SK-N-SH (cell line): Measurements from ENCODE around the gene LARGE1. TPM values are rescaled to one million over a fixed set of nuclear protein-coding genes. Genes with fewer than 3 reads are reported as not detected.

Source experiments
- CTCF ChIA-PET: fragments of 300-600, 350-600 bp; formaldehyde crosslinking; extraction: SDS; loops from one replicate; lab custom pipeline; 2021; lab: Yijun Ruan, JAX
- POLR2A ChIA-PET: fragments of 350-600 bp; sonication (Branson Sonifier 250); formaldehyde crosslinking; extraction: SDS; loops from one replicate; lab custom pipeline; 2020; ENCODE audit warnings: antibody characterized with exemption, inconsistent platforms; lab: Yijun Ruan, JAX
- DNase-seq: peaks from one replicate; pipeline ENCODE4 v3.0.0; 2012
- H2AFZ ChIP-seq: fragments of 200-600 bp; sonication (generic); 2 replicates; pipeline ENCODE4 v1.8.1; 2016; ENCODE audit warnings: antibody characterized with exemption, mild to moderate bottlenecking, low read depth
- H3F3A ChIP-seq: fragments of 200-600 bp; sonication (generic); replicated peaks from 2 replicates; pipeline ENCODE3; 2016; ENCODE audit warnings: antibody characterized with exemption, mild to moderate bottlenecking; ENCODE audit not compliant: insufficient read depth
- H3K27ac ChIP-seq, 2 experiments: fragments of 200-500 bp in 1 of 2; fragments of 200-600 bp in 1 of 2; sonication (Bioruptor generic) in 1 of 2; sonication (generic), shearing (Covaris generic) in 1 of 2; 2 replicates each; pipeline versions ENCODE4 v1.5.1 to v1.6.1; 2014 to 2016; ENCODE audit warnings: low read depth in 2 of 2, inconsistent platforms in 1 of 2, low read length in 1 of 2, mild to moderate bottlenecking in 1 of 2, mixed read lengths in 1 of 2
- H3K27me3 ChIP-seq: fragments of 200-600 bp; sonication (generic), shearing (Covaris generic); 2 replicates; pipeline ENCODE4 v1.6.1; 2016; ENCODE audit warnings: mixed run types; ENCODE audit not compliant: insufficient read depth
- H3K36me3 ChIP-seq, 2 experiments: fragments of 200-500 bp in 1 of 2; fragments of 200-600 bp in 1 of 2; sonication (Bioruptor generic) in 1 of 2; sonication (generic) in 1 of 2; replicated peaks in 1 of 2; 2 replicates each; pipeline versions ENCODE3 to v1.5.1; 2014 to 2016; ENCODE audit warnings: low read length in 1 of 2, mild to moderate bottlenecking in 1 of 2; ENCODE audit not compliant: insufficient read depth in 2 of 2, control insufficient read depth in 1 of 2
- H3K4me1 ChIP-seq, 2 experiments: fragments of 200-500 bp in 1 of 2; fragments of 200-600 bp in 1 of 2; sonication (Bioruptor generic) in 1 of 2; sonication (generic), shearing (Covaris generic) in 1 of 2; 2 replicates each; pipeline versions ENCODE4 v1.5.1 to v1.6.1; 2014 to 2016; ENCODE audit warnings: low read depth in 1 of 2, low read length in 1 of 2, mixed run types in 1 of 2; ENCODE audit not compliant: insufficient read depth in 2 of 2, control insufficient read depth in 1 of 2
- H3K4me2 ChIP-seq: fragments of 200-600 bp; sonication (generic), shearing (Covaris generic); 2 replicates; pipeline ENCODE4 v1.6.1; 2017; ENCODE audit warnings: mixed run types
- H3K4me3 ChIP-seq, 2 experiments: fragments of 200-500 bp in 1 of 2; fragments of 200-600 bp in 1 of 2; sonication (Bioruptor generic) in 1 of 2; sonication (generic), shearing (Covaris generic) in 1 of 2; 2 replicates each; pipeline versions ENCODE4 v1.5.1 to v1.8.1; 2014 to 2016; ENCODE audit warnings: low read depth in 2 of 2, inconsistent platforms in 1 of 2, low read length in 1 of 2, mild to moderate bottlenecking in 1 of 2, mixed read lengths in 1 of 2, moderate library complexity in 1 of 2
- H3K79me2 ChIP-seq: fragments of 200-600 bp; sonication (generic); 2 replicates; pipeline ENCODE4 v1.8.1; 2017; ENCODE audit warnings: mild to moderate bottlenecking; ENCODE audit not compliant: insufficient read depth
- H3K9ac ChIP-seq: fragments of 200-600 bp; sonication (generic); 2 replicates; pipeline ENCODE4 v1.6.1; 2017; ENCODE audit warnings: mixed run types
- H3K9me2 ChIP-seq: fragments of 200-600 bp; sonication (generic); 2 replicates; pipeline ENCODE4 v1.6.1; 2017; ENCODE audit warnings: mixed run types
- H3K9me3 ChIP-seq: fragments of 200-600 bp; sonication (generic); 2 replicates; pipeline ENCODE4 v1.6.1; 2017; ENCODE audit warnings: mixed run types, mild to moderate bottlenecking, moderate library complexity
- H4K20me1 ChIP-seq: fragments of 200-600 bp; sonication (generic); 2 replicates; pipeline ENCODE4 v1.6.1; 2017; ENCODE audit warnings: mild to moderate bottlenecking, mixed run types; ENCODE audit not compliant: insufficient read depth
- EP300 ChIP-seq, 2 experiments: IDR thresholded peaks; 2 replicates each; pipeline versions ENCODE4 v1.4.0 to v1.6.1; 2012; ENCODE audit warnings: borderline replicate concordance in 1 of 2, low read depth in 1 of 2, low read length in 1 of 2
- EZH2phosphoT487 ChIP-seq: fragments of 200-600 bp; sonication (generic); IDR thresholded peaks from 2 replicates; pipeline ENCODE4 v1.6.1; 2017; ENCODE audit warnings: low read depth, mixed run types, mild to moderate bottlenecking, antibody characterized with exemption, moderate library complexity, borderline replicate concordance
- FOSL2 ChIP-seq: IDR thresholded peaks from 2 replicates; pipeline ENCODE4 v1.4.0; 2012; ENCODE audit warnings: low read depth, mild to moderate bottlenecking, moderate library complexity, borderline replicate concordance
- GATA2 ChIP-seq: sonication (generic); formaldehyde crosslinking; IDR thresholded peaks from 2 replicates; pipeline ENCODE4 v1.5.0; 2020; ENCODE audit warnings: mild to moderate bottlenecking, missing genetic modification reagents
- JUND ChIP-seq: IDR thresholded peaks from 2 replicates; pipeline ENCODE4 v1.4.0; 2012
- MAX ChIP-seq: IDR thresholded peaks from 2 replicates; pipeline ENCODE4 v1.4.0; 2012; ENCODE audit warnings: low read depth
- MXI1 ChIP-seq: IDR thresholded peaks from 2 replicates; pipeline ENCODE4 v1.6.1; 2012; ENCODE audit warnings: mild to moderate bottlenecking, low read depth, low read length, improper control_type of control experiment
- NRF1 ChIP-seq: IDR thresholded peaks from 2 replicates; pipeline ENCODE4 v1.6.1; 2012; ENCODE audit warnings: low read depth, mild to moderate bottlenecking, low read length
- POLR2AphosphoS5 ChIP-seq: IDR thresholded peaks from 2 replicates; pipeline ENCODE4 v1.6.1; 2012; ENCODE audit warnings: low read depth, low read length
- RAD21 ChIP-seq: IDR thresholded peaks from 2 replicates; pipeline ENCODE4 v1.6.1; 2012; ENCODE audit warnings: mild to moderate bottlenecking, low read length
- TEAD4 ChIP-seq: IDR thresholded peaks from 2 replicates; pipeline ENCODE4 v1.4.0; 2012; ENCODE audit warnings: mild to moderate bottlenecking, borderline replicate concordance; ENCODE audit not compliant: insufficient read depth
- USF1 ChIP-seq: IDR thresholded peaks from 2 replicates; pipeline ENCODE4 v1.4.0; 2012; ENCODE audit warnings: low read depth, borderline replicate concordance
- YY1 ChIP-seq: IDR thresholded peaks from 2 replicates; pipeline ENCODE4 v1.4.0; 2012; ENCODE audit warnings: low read depth, mild to moderate bottlenecking
- whole genome bisulfite sequencing: methylation state at CpG from one replicate; pipeline ENCODE4 v1.1.6; 2017; ENCODE audit warnings: low lambda C conversion rate; 5-methylcytosine and 5-hydroxymethylcytosine counted together
- polyA plus RNA-seq, 3 experiments: library from polyadenylated mRNA; depleted of rRNA; stranded (reverse); fragments of >200 nt; gene quantifications; 2 replicates each; pipeline ENCODE4 v1.2.3, GENCODE V29; 2012
- TF ChIP-seq, protein P1 (sequence below): fragments of 200-600 bp; sonication (generic); IDR thresholded peaks from 2 replicates; pipeline ENCODE4 v1.6.1; 2017; ENCODE audit warnings: antibody characterized with exemption, mild to moderate bottlenecking, moderate library complexity
- TF ChIP-seq, protein P2 (sequence below): IDR thresholded peaks from 2 replicates; pipeline ENCODE4 v1.6.1; 2012; ENCODE audit warnings: mild to moderate bottlenecking, low read depth, low read length, moderate library complexity

LARGE1 gene
- polyA plus RNA-seq, 1 of the 3 experiments (the other 2 are of a cell fraction) = 1.1 TPM

DNA sequence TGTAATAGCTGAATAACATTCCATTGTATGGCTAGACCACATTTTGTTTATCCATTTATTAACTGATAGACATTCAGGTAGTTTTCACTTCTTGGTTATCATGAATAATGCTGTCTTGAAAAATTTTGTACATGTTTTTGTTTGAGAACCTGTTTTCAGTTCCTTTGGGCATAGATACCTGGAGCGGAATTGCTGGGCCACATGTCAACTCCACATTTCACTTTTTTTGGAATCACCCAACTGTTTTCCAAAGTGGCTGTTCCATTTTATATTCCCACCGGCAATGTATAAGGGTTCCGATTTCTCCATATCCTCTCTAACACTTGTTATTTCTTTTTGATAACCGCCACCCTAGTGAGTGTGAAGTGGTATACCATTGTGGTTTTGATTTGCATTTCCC, 184.3 kb downstream of the LARGE1 start:
- no peaks in the 10 kb centered on the region for H3K9me2 ChIP-seq
- TF ChIP-seq EZH2phosphoT487 = no peak
- TF ChIP-seq, all 33 proteins: peak for 0
- CTCF ChIA-PET = interaction anchor here (1.0 kb wide), 1 partner anchor 9 kb away, joined by 3 read pairs; no protein-coding TSS in a partner anchor
- Histone ChIP-seq H3K27ac (no peak overlapping the region), H3K4me2 (no peak overlapping the region), H3K27me3 (no peaks in the 10 kb centered on the region), H3K79me2 (no peaks in the 10 kb centered on the region), H3K4me3 (no peak overlapping the region), H2AFZ (no peak overlapping the region), H3K36me3 (no peaks in the 10 kb centered on the region), H4K20me1 (no peaks in the 10 kb centered on the region), H3K9me3 (no peaks in the 10 kb centered on the region), H3K4me1 (no peaks in the 10 kb centered on the region), H3F3A (no peaks in the 10 kb centered on the region), H3K9ac (no peak overlapping the region)
- 88% methylated on average over 4 of the region's 4 CpGs for WGBS
- no peak for DNase-seq
- POLR2A ChIA-PET = no interaction called here

DNA sequence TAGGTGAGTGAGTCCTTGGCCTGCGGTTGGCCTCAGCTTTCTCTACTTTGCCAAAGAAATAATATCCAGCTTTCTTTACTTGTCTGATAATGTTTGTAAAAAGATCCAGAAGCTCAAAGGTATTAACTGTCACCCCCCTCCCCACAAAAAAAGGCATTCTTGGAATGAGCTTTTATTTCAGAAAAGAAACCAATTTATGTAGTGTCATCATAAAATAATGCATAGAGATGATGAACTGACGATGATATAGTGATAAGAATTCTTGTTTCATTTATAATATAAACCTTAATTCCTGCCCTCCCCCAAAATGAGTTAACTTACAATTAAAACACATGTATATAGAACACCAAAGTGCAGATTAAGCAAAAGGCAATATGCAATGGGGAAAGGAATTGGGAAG, 191.4 kb downstream of the LARGE1 start:
- no peaks in the 10 kb centered on the region for H3K4me1 ChIP-seq
- DNase-seq = no peak
- H3K27ac ChIP-seq = no peak overlapping the region
- ChIA-PET CTCF (no interaction called here), POLR2A (no interaction called here)
- TF ChIP-seq RAD21 (no peak), MXI1 (no peak)
- H3K79me2 ChIP-seq = no peaks in the 10 kb centered on the region
- no peak overlapping the region for H3K4me3 ChIP-seq
- no peak overlapping the region for H2AFZ ChIP-seq
- no peaks in the 10 kb centered on the region for H4K20me1 ChIP-seq
- H3K9ac ChIP-seq = no peak overlapping the region
- H3F3A ChIP-seq = no peaks in the 10 kb centered on the region
- no peaks in the 10 kb centered on the region for H3K9me2 ChIP-seq
- no peaks in the 10 kb centered on the region for H3K9me3 ChIP-seq
- 48% methylated on average over 2 of the region's 2 CpGs for WGBS
- H3K36me3 ChIP-seq = no peaks in the 10 kb centered on the region
- no peaks in the 10 kb centered on the region for H3K27me3 ChIP-seq
- H3K4me2 ChIP-seq = no peak overlapping the region

DNA sequence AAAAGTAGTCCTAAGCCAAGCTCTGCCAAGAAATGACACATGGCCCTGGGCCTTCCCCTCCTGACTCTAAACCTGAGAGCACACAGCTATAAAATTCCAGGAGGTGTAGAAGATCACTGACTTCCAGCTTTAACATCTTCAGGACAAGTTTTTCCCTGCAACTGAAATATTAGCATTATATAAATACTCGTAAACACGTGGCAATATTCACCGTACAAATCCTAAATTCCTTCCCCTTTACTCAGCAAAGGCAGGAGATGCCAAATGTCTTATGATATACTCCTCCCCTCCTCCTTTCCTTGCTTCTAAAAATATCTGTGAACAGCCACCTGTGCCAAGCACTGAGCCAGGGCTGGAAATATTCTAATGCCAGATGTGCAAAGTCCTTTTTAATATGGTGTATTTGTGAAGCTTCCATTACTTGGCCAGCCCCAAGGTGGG, 194.0 kb downstream of the LARGE1 start:
- CTCF ChIA-PET = interaction anchor here (1.2 kb wide), 1 partner anchor 10 kb away, joined by 3 read pairs; no protein-coding TSS in a partner anchor
- no peak overlapping the region for H3K27ac ChIP-seq
- POLR2A ChIA-PET = no interaction called here

More for the DNA sequence above, 194.0 kb downstream of the LARGE1 start:
- no peaks in the 10 kb centered on the region for H3F3A ChIP-seq
- no peaks in the 10 kb centered on the region for H3K36me3 ChIP-seq
- no peaks in the 10 kb centered on the region for H3K9me3 ChIP-seq
- no peaks in the 10 kb centered on the region for H3K27me3 ChIP-seq
- WGBS = 76% methylated on average over 3 of the region's 3 CpGs
- no peak overlapping the region for H3K4me3 ChIP-seq
- no peak for DNase-seq
- no peaks in the 10 kb centered on the region for H3K79me2 ChIP-seq
- no peak for TF ChIP-seq EP300 (IDR thresholded peaks at IDR 0.05; ENCODE audit: borderline replicate concordance in 1 of 2, low read depth in 1 of 2, low read length in 1 of 2)
- TF ChIP-seq FOSL2 = no peak
- TF ChIP-seq USF1 = no peak
- no peak for TF ChIP-seq TEAD4
- no peak for TF ChIP-seq MXI1
- TF ChIP-seq, protein P1, sequence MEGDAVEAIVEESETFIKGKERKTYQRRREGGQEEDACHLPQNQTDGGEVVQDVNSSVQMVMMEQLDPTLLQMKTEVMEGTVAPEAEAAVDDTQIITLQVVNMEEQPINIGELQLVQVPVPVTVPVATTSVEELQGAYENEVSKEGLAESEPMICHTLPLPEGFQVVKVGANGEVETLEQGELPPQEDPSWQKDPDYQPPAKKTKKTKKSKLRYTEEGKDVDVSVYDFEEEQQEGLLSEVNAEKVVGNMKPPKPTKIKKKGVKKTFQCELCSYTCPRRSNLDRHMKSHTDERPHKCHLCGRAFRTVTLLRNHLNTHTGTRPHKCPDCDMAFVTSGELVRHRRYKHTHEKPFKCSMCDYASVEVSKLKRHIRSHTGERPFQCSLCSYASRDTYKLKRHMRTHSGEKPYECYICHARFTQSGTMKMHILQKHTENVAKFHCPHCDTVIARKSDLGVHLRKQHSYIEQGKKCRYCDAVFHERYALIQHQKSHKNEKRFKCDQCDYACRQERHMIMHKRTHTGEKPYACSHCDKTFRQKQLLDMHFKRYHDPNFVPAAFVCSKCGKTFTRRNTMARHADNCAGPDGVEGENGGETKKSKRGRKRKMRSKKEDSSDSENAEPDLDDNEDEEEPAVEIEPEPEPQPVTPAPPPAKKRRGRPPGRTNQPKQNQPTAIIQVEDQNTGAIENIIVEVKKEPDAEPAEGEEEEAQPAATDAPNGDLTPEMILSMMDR = no peak
- no peak for TF ChIP-seq JUND
- no peak for TF ChIP-seq POLR2AphosphoS5
- no peak for TF ChIP-seq YY1
- TF ChIP-seq RAD21 = no peak
- TF ChIP-seq EZH2phosphoT487 = no peak
- TF ChIP-seq, protein P2, sequence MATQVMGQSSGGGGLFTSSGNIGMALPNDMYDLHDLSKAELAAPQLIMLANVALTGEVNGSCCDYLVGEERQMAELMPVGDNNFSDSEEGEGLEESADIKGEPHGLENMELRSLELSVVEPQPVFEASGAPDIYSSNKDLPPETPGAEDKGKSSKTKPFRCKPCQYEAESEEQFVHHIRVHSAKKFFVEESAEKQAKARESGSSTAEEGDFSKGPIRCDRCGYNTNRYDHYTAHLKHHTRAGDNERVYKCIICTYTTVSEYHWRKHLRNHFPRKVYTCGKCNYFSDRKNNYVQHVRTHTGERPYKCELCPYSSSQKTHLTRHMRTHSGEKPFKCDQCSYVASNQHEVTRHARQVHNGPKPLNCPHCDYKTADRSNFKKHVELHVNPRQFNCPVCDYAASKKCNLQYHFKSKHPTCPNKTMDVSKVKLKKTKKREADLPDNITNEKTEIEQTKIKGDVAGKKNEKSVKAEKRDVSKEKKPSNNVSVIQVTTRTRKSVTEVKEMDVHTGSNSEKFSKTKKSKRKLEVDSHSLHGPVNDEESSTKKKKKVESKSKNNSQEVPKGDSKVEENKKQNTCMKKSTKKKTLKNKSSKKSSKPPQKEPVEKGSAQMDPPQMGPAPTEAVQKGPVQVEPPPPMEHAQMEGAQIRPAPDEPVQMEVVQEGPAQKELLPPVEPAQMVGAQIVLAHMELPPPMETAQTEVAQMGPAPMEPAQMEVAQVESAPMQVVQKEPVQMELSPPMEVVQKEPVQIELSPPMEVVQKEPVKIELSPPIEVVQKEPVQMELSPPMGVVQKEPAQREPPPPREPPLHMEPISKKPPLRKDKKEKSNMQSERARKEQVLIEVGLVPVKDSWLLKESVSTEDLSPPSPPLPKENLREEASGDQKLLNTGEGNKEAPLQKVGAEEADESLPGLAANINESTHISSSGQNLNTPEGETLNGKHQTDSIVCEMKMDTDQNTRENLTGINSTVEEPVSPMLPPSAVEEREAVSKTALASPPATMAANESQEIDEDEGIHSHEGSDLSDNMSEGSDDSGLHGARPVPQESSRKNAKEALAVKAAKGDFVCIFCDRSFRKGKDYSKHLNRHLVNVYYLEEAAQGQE = no peak
- no peak for TF ChIP-seq MAX
- TF ChIP-seq NRF1 = no peak
- TF ChIP-seq GATA2 (CRISPR knock-in tag) = no peak
- H3K4me1 ChIP-seq = no peaks in the 10 kb centered on the region
- H3K9me2 ChIP-seq = no peaks in the 10 kb centered on the region
- H4K20me1 ChIP-seq = no peaks in the 10 kb centered on the region
- no peak overlapping the region for H2AFZ ChIP-seq
- H3K4me2 ChIP-seq = no peak overlapping the region
- H3K9ac ChIP-seq = no peak overlapping the region
